Thyroid gland (tissue), 4 donors: ENCODE measurements around the gene PCDHGA2. TPM values are rescaled to one million over a fixed set of nuclear protein-coding genes. Genes with fewer than 3 reads are reported as not detected.
"Not testable (repeated sequence)": the region's sequence is repeated elsewhere in the genome, so short reads cannot be mapped to it uniquely, and the experiment has no call there.

Experiments
- DNase-seq, 2 donors: peaks; one replicate each; pipeline ENCODE4 v3.0.0-alpha.2; 2019
- H3K27ac ChIP-seq, 3 donors: fragments of 200-600 bp; sonication (generic); 1 replicate in 2 of 3; 2 replicates in 1 of 3; pipeline ENCODE4 v1.5.1; 2016 to 2019; ENCODE audit warnings: mild to moderate bottlenecking in 1 of 3, moderate library complexity in 1 of 3
- H3K27me3 ChIP-seq: fragments of 200-600 bp; sonication (generic); one replicate; pipeline ENCODE4 v1.5.1; 2019
- H3K36me3 ChIP-seq, 2 donors: fragments of 200-600 bp; sonication (generic); one replicate each; pipeline ENCODE4 v1.5.1; 2016 to 2019
- H3K4me1 ChIP-seq, 2 donors: fragments of 200-600 bp; sonication (generic); one replicate each; pipeline ENCODE4 v1.5.1; 2017 to 2019
- H3K4me3 ChIP-seq, 3 donors: fragments of 200-600 bp; sonication (generic); replicated peaks in 1 of 3; 1 replicate in 2 of 3; 2 replicates in 1 of 3; pipeline ENCODE4 v1.5.1; 2016; ENCODE audit warnings: mild to moderate bottlenecking in 1 of 3
- H3K9me3 ChIP-seq: fragments of 200-600 bp; sonication (generic); one replicate; pipeline ENCODE4 v1.5.1; 2017
- CTCF ChIP-seq, 6 experiments: fragments of 200-600 bp in 3 of 6; fragments of 450-650 bp in 3 of 6; sonication (generic) in 3 of 6; IDR thresholded peaks; one replicate each; pipeline ENCODE4 v1.5.1; 2016 to 2019; ENCODE audit warnings: antibody characterized with exemption in 6 of 6, mild to moderate bottlenecking in 2 of 6, inconsistent platforms in 1 of 6, moderate library complexity in 1 of 6
- POLR2A ChIP-seq, 2 donors: fragments of 450-650 bp; IDR thresholded peaks; one replicate each; pipeline ENCODE4 v1.6.1; 2017; ENCODE audit warnings: antibody characterized with exemption in 2 of 2, mild to moderate bottlenecking in 2 of 2, moderate library complexity in 1 of 2
- WGBS, 2 donors: methylation state at CpG; one replicate each; pipeline ENCODE4 v1.1.5; 2017; 5-methylcytosine and 5-hydroxymethylcytosine counted together
- intact Hi-C: fragments of 100-400 bp; cut with DNase I; formaldehyde crosslinking; loops from one replicate; pipeline ENCODE4 v1.15.1; 2023
- total RNA-seq, 4 donors: library from RNA; depleted of rRNA; stranded (reverse); fragments of >200 nt; gene quantifications; one replicate each; pipeline ENCODE4 v1.2.3, GENCODE V29; 2016

The PCDHGA2 gene
- total RNA-seq: 1 to 10 TPM; 4.3 to 6.4 (median 5.6) TPM

DNA sequence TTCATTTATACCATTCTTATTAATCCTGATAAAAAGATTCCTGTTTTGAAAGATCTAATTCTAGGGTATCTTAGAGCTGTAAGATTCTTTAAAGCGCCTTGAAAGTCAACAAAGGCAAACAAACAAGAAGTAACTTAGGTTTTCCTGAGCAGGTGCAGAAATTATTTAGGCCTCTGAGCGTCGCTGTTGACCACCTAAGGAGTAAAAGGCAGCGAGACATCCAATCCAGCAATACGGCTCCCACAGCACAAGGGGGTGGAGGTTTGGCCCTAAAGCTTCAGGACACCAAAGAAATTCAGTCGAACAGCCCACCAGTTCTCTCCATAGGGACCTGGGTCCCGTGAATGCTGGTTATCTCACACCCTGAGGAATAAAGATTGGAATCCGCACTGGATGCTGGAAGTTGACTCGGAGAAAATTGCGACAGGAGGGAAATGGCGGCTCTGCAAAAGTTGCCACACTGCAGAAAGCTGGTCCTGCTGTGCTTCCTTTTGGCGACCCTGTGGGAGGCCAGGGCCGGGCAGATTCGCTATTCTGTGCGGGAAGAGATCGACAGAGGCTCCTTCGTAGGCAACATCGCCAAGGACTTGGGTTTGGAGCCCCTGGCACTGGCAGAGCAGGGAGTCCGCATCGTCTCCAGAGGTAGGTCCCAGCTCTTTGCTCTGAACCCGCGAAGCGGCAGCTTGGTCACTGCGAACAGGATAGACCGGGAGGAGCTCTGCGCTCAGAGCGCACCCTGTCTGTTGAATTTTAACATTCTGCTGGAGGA lies at the start of gene PCDHGA2:
PCDHGA2 (plus strand) TSS at position 223 of the 769 bp plus-strand sequence.
- H3K9me3 ChIP-seq: no peaks in the 10 kb centered on the region
- no peaks in the 10 kb centered on the region for H3K4me1 ChIP-seq
- DNase-seq: peak in 1 of 2 donors; percentile 21
- intact Hi-C loops: no loop called here
- no peak within 1 kb of the TSS for H3K27ac ChIP-seq
- no peaks in the 10 kb centered on the region for H3K27me3 ChIP-seq
- TF ChIP-seq CTCF (IDR thresholded peaks at IDR 0.05) (peak in 4 of 6 experiments; percentile 26 to 42 (median 40)), POLR2A (IDR thresholded peaks at IDR 0.05) (no peak)
- H3K4me3 ChIP-seq: peak within 1 kb of the TSS in 1 of 3 donors; percentile 16
- 8 to 15% methylated on average over 10 to 24 of the region's 27 CpGs for WGBS, 2 donors
- no peaks in the 10 kb centered on the region for H3K36me3 ChIP-seq

DNA sequence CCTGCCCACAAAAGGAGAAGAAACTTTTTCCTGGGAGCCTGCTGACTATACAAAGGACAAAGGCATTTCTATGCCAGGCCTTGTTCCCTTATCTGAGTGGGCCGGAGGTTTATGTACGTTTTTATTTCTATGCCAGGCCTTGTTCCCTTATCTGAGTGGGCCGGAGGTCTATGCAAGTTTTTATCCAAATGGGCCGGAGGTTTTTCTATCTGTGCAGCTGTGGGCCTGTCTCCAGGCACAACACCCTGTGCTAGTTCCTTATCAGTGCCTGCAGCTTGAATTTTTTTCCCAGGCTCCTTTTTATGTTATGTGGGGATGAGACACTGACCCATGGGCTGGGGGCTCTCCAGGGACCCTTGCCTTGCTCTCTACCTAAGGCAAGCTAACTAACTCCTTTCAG lies 40.2 kb upstream of the PCDHGA2 start:
- Histone ChIP-seq H3K27ac (no peak overlapping the region), H3K9me3 (no peaks in the 10 kb centered on the region)
- WGBS, 2 donors: 93 to 95% methylated on average over 4 of the region's 4 CpGs

GRCh38 chr5:141303756-141304155 lies 34.8 kb upstream of the PCDHGA2 start, which contains the start of gene SLC25A2:
Gene SLC25A2 (minus strand): TSS chr5:141304049. CDS start chr5:141303865, 184 bp downstream.
- no peak for DNase-seq
- no peak within 1 kb of the TSS for H3K4me3 ChIP-seq
- no peaks in the 10 kb centered on the region for H3K36me3 ChIP-seq
- 30 to 50% methylated on average over 2 to 22 of the region's 36 CpGs for WGBS, 2 donors
- H3K27ac ChIP-seq: no peak within 1 kb of the TSS
- intact Hi-C loops: no loop called here
- no peaks in the 10 kb centered on the region for H3K27me3 ChIP-seq
- H3K9me3 ChIP-seq: no peaks in the 10 kb centered on the region
- no peaks in the 10 kb centered on the region for H3K4me1 ChIP-seq
- no peak for TF ChIP-seq POLR2A (IDR thresholded peaks at IDR 0.05)
- TF ChIP-seq CTCF (IDR thresholded peaks at IDR 0.05): no peak

More for the DNA sequence above, 40.2 kb upstream of the PCDHGA2 start:
- no peaks in the 10 kb centered on the region for H3K4me1 ChIP-seq
- DNase-seq: no peak
- no peak for TF ChIP-seq CTCF (IDR thresholded peaks at IDR 0.05)
- TF ChIP-seq POLR2A (IDR thresholded peaks at IDR 0.05): no peak
- H3K36me3 ChIP-seq: no peaks in the 10 kb centered on the region
- no peak overlapping the region for H3K4me3 ChIP-seq
- intact Hi-C loops: no loop called here
- no peaks in the 10 kb centered on the region for H3K27me3 ChIP-seq

GRCh38 chr5:141306630-141307029 lies 31.9 kb upstream of the PCDHGA2 start:
- 93 to 100% methylated on average over 1 of the region's 1 CpG for WGBS, 2 donors
- no peak overlapping the region for H3K4me3 ChIP-seq
- no peaks in the 10 kb centered on the region for H3K9me3 ChIP-seq
- H3K27ac ChIP-seq: no peak overlapping the region
- intact Hi-C loops: no loop called here
- TF ChIP-seq CTCF (IDR thresholded peaks at IDR 0.05): no peak
- TF ChIP-seq POLR2A (IDR thresholded peaks at IDR 0.05): no peak
- H3K27me3 ChIP-seq: no peaks in the 10 kb centered on the region
- no peaks in the 10 kb centered on the region for H3K36me3 ChIP-seq
- H3K4me1 ChIP-seq: no peaks in the 10 kb centered on the region
- no peak for DNase-seq

GRCh38 chr5:141313711-141314110 lies 24.8 kb upstream of the PCDHGA2 start:
- Histone ChIP-seq H3K36me3 (peaks cover 5 to 7% of the 10 kb centered on the region in 2 donors), H3K9me3 (peaks cover 1% of the 10 kb centered on the region), H3K4me1 (no peaks in the 10 kb centered on the region), H3K4me3 (no peak overlapping the region), H3K27ac (no peak overlapping the region), H3K27me3 (no peaks in the 10 kb centered on the region)
- no peak for DNase-seq
- TF ChIP-seq POLR2A (IDR thresholded peaks at IDR 0.05) (no peak), CTCF (IDR thresholded peaks at IDR 0.05) (no peak)
- intact Hi-C loops: no loop called here

GRCh38 chr5:141316963-141317362 lies 21.6 kb upstream of the PCDHGA2 start:
- not testable (repeated sequence) for H3K27ac ChIP-seq, H3K27me3 ChIP-seq, H3K4me1 ChIP-seq, H3K4me3 ChIP-seq, DNase-seq
- H3K9me3 ChIP-seq: peaks cover 12% of the 10 kb centered on the region
- intact Hi-C loops: loop anchor here (5.0 kb wide), 1 partner anchor 60 kb away; no protein-coding TSS in a partner anchor
- peaks cover 14 to 18% of the 10 kb centered on the region in 2 donors for H3K36me3 ChIP-seq
- 94 to 95% methylated on average over 4 of the region's 4 CpGs for WGBS, 2 donors
